ENCODE measurements around the gene CACNG7.
"Not testable (repeated sequence)": the region's sequence is repeated elsewhere in the genome, so short reads cannot be mapped to it uniquely, and the experiment has no call there.

The CACNG7 gene

GRCh38 chr19:53908935-53909415, at the start of gene CACNG7:
CACNG7 (plus strand) TSS chr19:53909278; CDS start chr19:53912832, 3,554 bp downstream.
- DNase-seq: no peak

DNA sequence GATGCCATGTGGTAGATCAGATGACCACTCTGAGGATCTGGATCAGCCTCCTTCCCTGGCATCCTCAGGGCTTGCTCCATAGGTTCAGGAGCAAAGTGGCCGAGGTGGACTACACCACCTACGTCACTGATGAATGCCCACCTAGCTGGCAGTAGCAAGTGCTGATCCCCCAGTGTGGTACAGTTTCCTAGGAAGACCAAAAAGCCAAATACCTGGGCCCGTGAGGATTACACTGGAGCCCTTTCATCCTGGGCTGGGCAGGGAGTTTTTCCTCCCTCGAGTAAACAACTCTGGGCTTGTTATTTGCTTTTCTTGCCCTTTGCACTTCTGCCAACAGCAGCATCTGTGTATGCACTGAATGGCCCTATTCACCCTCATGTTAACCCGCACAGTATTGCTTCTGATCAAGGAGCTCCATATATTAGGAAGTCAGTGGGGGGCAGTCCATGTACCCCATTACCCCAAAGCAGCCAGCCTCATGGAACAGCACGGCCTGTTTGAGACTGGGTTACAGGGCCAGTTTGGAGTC, 44.7 kb upstream of the CACNG7 start:
- DNase-seq: no peak

DNA sequence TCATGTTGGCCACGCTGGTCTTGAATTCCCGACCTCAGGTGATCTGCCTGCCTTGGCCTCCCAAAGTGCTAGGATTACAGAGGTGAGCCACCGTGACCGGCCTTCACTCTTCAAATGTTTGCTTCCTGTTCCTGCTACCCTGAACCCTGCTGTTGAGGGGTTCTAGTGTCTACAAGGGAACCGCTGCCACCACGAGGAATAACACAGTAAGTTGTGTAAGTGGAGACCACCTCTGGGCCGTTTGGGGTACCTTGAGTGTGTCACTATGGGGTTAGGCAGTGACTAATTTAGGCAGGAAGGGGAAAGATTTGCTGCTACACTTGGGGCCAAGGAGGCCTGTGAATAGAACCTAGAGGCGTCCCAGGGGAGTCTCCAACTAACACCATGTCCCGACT, 43.6 kb upstream of the CACNG7 start:
- no peak for DNase-seq

GRCh38 chr19:53865918-53866864, 42.9 kb upstream of the CACNG7 start:
- DNase-seq: peak; percentile 76

DNA sequence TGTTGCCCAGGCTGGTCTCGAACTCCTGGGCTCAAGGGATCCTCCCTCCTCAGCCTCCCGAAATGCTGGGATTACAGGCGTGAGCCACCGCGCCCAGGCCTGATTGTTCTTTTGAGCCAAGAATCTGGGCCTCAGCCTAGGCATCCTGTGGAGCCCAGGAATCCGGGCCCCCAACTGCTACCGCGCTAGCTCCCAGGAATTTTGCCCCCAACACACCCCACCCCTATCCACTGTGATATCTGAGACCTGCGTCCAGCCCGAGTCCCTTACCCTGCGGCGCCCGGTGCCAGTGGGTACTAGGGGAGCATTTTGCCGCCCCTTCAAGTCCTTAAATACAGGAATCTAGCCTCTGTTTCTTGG, 42.2 kb upstream of the CACNG7 start:
- DNase-seq: no peak

- DNase-seq: peak; percentile 97
Measured at GRCh38 chr19:53867225-53868090, 41.6 kb upstream of the CACNG7 start, which contains the start of gene MYADM. MYADM (plus strand) TSS chr19:53867883; CDS start chr19:53873530, 5,647 bp downstream.

DNA sequence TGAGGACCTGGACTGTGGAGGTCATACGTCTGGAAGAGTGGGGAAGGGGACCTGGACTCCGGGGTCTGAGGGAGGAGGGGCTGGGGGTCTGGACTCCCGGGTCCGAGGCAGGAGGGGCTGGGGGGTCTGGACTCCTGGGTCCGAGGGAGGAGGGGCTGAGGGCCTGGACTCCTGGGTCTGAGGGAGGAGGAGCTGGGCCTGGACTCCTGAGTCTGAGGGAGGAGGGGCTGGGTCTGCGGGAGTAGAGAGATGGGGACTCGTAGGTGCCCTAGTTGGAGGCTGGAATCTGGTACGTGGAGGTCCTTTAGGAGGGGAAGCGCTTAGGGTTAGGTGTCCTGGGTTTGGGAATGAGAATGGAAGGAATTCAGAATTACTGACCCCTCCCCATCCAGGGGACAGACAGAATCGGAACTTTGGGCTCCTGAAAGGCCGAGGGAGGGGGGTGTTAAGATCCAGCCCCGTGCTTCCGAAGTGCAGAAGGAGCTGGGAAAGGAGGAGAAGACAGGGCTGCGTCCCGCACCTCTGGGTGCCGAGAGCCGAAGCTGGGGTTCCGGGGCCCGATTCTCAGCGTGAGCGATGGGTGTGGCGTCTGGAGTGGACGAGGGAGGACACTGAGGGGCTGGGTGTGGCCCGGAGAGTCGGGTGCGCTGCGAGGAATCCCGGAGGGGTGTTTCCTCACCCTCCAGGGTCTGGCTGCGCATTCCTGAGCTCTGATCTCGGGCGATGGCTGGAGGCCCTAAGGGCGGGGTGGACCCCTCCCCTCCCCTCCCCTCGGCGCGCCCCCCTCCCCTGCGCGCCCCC, 40.8 kb upstream of the CACNG7 start:
- peak; percentile 47 for DNase-seq

DNA sequence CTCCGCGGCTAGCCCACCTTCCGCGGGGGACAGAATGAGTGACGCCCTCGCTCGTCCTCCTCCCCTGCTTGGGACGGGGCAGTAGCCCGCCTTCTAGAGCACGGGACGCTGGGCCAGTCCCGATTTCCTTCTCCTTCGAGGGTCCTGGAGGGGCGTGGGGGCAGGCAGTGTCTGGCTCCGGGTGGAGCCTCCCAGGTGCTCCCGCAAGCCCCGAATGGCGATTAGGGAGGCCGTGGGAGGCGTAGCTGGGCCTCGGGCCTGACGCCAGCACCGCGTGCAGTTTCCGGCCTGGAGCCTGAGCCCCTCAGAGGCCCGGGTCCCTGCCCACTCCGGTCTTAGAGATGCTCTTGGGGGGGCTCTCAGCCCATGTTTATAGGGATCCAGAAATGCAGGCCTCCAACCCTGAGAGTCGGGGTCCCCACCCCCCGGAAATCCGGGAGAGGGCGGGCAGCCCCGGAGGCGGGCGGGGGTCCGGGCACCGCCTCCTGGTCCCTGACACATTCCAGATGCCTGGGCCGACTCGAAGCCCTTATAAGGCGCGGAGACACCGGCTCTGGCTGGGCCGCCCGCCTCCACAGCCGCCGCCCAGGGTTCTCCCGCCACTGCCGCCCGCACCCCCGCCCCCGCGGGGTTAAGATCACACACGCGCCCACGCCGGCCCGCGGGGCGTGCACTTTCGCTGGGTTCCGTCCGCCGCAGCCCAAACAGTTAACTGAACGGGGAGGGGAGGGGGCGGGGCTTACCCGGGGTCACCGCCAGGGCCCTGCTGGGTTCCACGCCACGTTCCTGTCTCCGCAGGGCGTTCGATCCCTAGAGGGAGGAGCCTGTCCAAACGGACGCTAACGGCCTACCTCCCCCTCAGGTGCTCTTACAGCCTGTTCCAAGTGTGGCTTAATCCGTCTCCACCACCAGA, 39.9 kb upstream of the CACNG7 start:
- DNase-seq: peak; percentile 92

DNA sequence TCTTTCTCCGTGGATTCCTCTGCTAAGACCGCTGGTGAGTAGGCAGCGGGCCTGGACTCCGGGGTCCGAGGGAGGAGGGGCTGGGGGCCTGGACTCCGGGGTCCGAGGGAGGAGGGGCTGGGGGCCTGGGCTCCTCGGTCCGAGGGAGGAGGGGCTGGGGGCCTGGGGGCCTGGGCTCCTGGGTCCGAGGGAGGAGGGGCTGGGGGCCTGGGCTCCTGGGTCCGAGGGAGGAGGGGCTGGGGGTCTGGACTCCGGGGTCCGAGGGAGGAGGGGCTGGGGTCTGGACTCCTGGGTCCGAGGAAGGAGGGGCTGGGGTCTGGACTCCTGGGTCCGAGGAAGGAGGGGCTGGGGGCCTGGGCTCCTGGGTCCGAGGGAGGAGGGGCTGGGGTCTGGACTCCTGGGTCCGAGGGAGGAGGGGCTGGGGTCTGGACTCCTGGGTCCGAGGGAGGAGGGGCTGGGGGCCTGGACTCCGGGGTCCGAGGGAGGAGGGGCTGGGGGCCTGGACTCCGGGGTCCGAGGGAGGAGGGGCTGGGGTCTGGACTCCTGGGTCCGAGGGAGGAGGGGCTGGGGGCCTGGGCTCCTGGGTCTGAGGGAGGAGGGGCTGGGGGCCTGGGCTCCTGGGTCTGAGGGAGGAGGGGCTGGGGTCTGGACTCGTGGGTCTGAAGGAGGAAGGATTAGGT, 39.1 kb upstream of the CACNG7 start:
- not testable (repeated sequence) for DNase-seq

DNA sequence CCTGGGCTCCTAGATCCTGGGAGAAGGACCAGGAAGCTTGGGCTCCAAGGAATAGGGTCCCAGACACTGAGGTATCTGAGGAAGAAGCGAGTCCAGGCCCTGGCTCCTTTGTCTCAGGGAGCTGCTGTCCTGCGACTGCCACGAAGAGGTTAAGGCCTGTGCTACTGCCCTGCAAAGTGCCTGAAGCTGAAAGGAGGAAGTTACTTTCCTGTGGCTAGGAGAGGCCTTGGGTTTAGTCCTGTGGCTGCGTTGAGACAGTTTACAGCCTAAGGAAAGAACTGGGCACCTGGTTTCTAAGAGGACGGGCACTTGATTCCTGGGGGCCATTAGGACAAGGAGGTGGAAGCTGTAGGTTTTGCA, 38.6 kb upstream of the CACNG7 start:
- peak; percentile 86 for DNase-seq

DNA sequence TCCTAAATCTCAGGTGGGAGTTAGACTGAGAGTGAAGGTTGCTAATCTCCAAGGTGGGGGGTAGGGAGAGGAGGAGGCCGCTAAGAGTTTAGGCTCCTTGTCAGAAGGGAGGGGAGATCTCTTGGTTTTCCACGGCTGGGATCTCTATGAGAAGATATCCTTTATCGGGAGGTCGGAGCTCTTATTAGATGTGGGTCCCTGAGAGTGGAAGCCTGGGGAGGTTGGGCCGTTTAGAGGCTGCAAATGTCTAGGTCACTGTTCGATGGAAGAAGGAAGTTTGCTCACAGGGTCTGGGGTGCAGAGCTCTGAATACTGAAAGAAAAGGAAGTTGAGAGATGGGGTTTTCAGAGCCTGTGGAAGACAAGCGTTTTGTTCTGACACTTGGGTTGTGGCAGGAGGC, 37.6 kb upstream of the CACNG7 start:
- peak; percentile 63 for DNase-seq

DNA sequence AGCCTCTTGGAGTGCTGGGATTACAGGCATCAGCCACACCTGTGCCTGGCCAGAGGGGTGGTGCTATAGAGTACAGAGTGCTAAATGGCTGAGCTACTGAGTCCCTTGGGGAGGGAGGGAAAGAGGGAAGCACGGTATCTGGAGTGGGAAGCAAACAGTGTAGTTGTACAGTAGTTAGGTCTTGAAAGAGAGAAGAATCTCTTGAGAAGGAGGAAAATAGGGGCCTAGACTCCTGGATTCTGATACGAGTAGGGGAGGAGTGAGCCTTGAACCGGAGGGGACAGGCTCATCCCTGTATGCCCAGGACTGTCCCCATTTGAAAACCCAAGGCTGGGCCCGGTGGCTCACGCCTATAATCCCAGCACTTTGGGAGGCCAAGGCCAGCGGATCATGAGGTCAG, 36.3 kb upstream of the CACNG7 start:
- DNase-seq: no peak

DNA sequence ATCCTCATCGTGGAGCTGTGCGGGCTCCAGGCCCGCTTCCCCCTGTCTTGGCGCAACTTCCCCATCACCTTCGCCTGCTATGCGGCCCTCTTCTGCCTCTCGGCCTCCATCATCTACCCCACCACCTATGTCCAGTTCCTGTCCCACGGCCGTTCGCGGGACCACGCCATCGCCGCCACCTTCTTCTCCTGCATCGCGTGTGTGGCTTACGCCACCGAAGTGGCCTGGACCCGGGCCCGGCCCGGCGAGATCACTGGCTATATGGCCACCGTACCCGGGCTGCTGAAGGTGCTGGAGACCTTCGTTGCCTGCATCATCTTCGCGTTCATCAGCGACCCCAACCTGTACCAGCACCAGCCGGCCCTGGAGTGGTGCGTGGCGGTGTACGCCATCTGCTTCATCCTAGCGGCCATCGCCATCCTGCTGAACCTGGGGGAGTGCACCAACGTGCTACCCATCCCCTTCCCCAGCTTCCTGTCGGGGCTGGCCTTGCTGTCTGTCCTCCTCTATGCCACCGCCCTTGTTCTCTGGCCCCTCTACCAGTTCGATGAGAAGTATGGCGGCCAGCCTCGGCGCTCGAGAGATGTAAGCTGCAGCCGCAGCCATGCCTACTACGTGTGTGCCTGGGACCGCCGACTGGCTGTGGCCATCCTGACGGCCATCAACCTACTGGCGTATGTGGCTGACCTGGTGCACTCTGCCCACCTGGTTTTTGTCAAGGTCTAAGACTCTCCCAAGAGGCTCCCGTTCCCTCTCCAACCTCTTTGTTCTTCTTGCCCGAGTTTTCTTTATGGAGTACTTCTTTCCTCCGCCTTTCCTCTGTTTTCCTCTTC, 35.1 kb upstream of the CACNG7 start:
- DNase-seq: no peak

DNA sequence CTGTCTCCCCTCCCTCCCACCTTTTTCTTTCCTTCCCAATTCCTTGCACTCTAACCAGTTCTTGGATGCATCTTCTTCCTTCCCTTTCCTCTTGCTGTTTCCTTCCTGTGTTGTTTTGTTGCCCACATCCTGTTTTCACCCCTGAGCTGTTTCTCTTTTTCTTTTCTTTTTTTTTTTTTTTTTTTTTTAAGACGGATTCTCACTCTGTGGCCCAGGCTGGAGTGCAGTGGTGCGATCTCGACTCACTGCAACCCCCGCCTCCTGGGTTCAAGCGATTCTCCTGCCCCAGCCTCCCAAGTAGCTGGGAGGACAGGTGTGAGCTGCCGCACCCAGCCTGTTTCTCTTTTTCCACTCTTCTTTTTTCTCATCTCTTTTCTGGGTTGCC, 34.5 kb upstream of the CACNG7 start:
- no peak for DNase-seq

DNA sequence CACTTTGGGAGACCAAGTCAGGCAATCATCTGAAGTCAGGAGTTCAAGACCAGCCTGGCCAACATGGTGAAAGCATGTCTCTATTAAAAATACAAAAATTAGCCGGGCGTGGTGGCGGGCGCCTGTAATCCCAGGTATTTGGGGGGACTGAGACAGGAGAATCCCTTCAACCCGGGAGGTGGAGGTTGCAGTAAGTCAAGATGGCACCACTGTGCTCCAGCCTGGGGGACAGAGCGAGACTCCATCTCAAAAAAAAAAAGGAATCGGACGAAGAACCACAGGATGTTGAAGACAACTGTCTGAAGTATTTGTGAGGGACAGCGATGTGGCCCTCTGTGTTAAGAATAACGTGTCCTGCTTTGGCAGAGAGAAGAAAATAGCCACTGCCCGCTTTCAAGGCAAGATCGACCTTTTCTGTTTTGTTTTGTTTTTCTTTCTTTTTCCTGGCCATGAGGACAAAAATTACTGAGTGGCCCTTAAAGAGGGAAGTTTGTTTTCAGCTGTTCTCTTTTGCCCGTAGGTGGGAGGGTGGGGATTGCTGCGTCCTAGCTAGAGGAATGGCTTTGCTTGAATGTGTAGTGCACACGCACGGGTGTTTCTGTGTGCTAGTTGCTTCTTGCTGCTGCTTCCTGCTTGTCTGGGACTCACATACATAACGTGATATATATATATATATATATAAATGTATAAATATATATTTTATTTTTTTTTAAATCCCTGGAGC, 33.3 kb upstream of the CACNG7 start:
- DNase-seq: no peak

- no peak for DNase-seq
Measured at GRCh38 chr19:53876651-53877224, 32.3 kb upstream of the CACNG7 start.

DNA sequence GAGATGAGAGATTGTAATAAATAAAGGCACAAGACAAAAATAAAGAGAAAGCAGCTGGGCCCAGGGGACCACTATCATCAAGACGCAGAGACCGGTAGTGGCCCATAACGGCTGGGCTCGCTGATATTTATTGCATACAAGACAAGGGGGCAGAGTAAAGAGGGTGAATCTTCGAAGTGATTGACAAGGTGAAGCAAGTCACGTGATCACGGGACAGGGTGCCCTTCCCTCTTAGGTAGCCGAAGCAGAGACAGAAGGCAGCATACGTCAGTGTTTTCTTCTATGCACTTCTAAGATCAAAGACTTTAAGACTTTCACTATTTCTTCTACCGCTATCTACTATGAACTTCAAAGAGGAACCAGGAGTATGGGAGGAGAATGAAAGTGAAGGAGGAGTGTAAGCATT, 31.7 kb upstream of the CACNG7 start:
- DNase-seq: no peak

- DNase-seq: no peak
Measured at GRCh38 chr19:53878776-53879139, 30.3 kb upstream of the CACNG7 start.

Data from hematopoietic multipotent progenitor cell treated with erythropoietin and hydrocortisone succinate and interleukin-3 and kit ligand, for 6 days (in vitro differentiated cells).